ENCODE results near the gene PRIMA1. TPM values are rescaled to one million over a fixed set of nuclear protein-coding genes. Genes with fewer than 3 reads are reported as not detected.

Gene PRIMA1
- polyA plus RNA-seq, 1 of the 3 experiments (the other 2 are of a cell fraction) = 0.18 TPM

DNA sequence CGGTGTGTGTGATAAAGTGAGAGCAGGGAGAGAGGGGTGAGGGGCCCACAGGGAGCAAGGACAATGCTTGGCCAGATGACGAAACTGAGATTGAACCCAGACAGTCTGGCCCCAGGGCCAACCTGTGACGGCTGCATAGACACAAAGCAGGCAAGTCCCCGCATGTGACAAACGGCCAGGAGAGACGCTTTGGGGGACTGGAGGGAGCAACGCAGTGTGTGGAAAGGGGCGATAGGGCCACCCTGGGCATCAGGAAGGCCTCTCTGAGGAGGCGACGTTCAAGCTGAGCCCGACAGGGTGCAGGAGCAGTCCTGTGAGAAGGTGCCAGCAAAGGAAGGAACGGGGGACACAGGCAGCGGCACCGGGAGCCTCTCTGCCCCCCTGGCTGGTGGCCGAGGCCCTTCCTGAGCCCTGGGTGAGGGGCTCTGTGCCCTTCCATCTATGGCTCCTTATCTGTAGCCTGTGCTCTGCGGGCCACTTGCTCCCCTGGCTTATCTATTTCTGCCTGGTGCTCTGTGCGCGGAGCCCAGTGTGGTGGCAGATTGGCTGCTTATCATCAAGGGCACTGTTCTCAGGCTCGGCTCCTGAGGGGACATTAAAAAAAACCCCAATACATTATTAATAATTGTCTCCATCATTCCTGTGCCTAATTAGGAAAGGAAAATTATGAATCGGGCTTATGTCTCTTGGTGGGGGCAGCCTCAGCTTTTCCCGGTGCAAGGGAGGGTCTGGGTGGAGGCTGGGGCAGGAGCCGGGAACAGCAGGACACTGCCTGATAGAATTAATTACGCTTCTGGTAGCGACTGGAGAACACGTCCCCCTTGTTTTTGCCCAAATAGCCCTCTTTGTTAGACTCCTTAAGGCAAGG is 39.8 kb downstream of the PRIMA1 start (continued):
- TF ChIP-seq GABPA (IDR thresholded peaks at IDR 0.05; ENCODE audit: low read depth) (no peak), EP300 (IDR thresholded peaks at IDR 0.05; ENCODE audit: borderline replicate concordance in 1 of 2, low read depth in 1 of 2, low read length in 1 of 2) (peak in 1 of 2 experiments; percentile 92; a peak in 2 of 4 replicates), RCOR1 (IDR thresholded peaks at IDR 0.05; ENCODE audit: low read length) (peak; percentile 80), NRF1 (IDR thresholded peaks at IDR 0.05; ENCODE audit: low read depth, low read length) (no peak), FOXM1 (IDR thresholded peaks at IDR 0.05; ENCODE audit: low read depth) (no peak), ELF1 (IDR thresholded peaks at IDR 0.05) (no peak), CHD2 (IDR thresholded peaks at IDR 0.05; ENCODE audit: low read length, partially characterized antibody) (peak; percentile 79), RAD21 (IDR thresholded peaks at IDR 0.05; ENCODE audit: low read length) (peak; percentile 1)
- TF ChIP-seq, protein P1, sequence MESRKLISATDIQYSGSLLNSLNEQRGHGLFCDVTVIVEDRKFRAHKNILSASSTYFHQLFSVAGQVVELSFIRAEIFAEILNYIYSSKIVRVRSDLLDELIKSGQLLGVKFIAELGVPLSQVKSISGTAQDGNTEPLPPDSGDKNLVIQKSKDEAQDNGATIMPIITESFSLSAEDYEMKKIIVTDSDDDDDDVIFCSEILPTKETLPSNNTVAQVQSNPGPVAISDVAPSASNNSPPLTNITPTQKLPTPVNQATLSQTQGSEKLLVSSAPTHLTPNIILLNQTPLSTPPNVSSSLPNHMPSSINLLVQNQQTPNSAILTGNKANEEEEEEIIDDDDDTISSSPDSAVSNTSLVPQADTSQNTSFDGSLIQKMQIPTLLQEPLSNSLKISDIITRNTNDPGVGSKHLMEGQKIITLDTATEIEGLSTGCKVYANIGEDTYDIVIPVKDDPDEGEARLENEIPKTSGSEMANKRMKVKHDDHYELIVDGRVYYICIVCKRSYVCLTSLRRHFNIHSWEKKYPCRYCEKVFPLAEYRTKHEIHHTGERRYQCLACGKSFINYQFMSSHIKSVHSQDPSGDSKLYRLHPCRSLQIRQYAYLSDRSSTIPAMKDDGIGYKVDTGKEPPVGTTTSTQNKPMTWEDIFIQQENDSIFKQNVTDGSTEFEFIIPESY (IDR thresholded peaks at IDR 0.05; ENCODE audit: borderline replicate concordance, low read depth) = no peak
- TF ChIP-seq, protein P2, sequence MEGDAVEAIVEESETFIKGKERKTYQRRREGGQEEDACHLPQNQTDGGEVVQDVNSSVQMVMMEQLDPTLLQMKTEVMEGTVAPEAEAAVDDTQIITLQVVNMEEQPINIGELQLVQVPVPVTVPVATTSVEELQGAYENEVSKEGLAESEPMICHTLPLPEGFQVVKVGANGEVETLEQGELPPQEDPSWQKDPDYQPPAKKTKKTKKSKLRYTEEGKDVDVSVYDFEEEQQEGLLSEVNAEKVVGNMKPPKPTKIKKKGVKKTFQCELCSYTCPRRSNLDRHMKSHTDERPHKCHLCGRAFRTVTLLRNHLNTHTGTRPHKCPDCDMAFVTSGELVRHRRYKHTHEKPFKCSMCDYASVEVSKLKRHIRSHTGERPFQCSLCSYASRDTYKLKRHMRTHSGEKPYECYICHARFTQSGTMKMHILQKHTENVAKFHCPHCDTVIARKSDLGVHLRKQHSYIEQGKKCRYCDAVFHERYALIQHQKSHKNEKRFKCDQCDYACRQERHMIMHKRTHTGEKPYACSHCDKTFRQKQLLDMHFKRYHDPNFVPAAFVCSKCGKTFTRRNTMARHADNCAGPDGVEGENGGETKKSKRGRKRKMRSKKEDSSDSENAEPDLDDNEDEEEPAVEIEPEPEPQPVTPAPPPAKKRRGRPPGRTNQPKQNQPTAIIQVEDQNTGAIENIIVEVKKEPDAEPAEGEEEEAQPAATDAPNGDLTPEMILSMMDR (IDR thresholded peaks at IDR 0.05) = no peak

DNA sequence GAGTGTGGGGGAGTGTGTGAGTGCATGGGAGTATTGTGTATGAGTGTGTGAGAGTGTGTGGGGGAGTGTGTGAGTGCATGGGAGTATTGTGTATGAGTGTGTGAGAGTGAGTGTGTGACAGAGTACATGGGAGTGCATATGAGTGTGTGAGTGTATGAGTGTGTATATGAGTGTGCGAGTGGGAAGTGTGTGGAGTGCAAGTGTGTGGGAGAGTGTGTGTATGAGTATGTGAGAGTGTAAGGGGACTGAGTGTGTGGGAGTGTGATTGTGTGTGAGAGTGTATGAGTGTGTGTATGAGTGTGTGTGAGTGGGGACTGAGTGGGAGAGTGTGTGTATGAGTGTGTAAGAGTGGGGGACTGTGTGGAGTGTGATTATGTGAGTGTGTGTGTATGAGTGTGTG is 40.7 kb downstream of the PRIMA1 start:
- WGBS (ENCODE audit: low lambda C conversion rate) = 60% methylated on average over 1 of the region's 1 CpG
- DNase-seq = no peak
- H3K4me1 ChIP-seq (ENCODE audit: control insufficient read depth in 1 of 2, insufficient read depth in 2 of 2, low read depth in 1 of 2, low read length in 1 of 2) = peaks cover 0 to 86% of the 10 kb centered on the region in 2 experiments; a peak in 1 of 4 replicates
- H3K9me3 ChIP-seq = no peaks in the 10 kb centered on the region
- H3K36me3 ChIP-seq (replicated peaks in 1 of 2; ENCODE audit: control insufficient read depth in 1 of 2, insufficient read depth in 2 of 2, low read length in 1 of 2) = no peaks in the 10 kb centered on the region
- H3K27ac ChIP-seq (ENCODE audit: low read depth in 2 of 2, low read length in 1 of 2) = peak overlapping the region in 1 of 2 experiments; percentile 99; a peak in 2 of 4 replicates
- no peaks in the 10 kb centered on the region for H3K79me2 ChIP-seq (ENCODE audit: insufficient read depth)
- TF ChIP-seq, protein P3, sequence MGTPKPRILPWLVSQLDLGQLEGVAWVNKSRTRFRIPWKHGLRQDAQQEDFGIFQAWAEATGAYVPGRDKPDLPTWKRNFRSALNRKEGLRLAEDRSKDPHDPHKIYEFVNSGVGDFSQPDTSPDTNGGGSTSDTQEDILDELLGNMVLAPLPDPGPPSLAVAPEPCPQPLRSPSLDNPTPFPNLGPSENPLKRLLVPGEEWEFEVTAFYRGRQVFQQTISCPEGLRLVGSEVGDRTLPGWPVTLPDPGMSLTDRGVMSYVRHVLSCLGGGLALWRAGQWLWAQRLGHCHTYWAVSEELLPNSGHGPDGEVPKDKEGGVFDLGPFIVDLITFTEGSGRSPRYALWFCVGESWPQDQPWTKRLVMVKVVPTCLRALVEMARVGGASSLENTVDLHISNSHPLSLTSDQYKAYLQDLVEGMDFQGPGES (IDR thresholded peaks at IDR 0.05; ENCODE audit: low read depth, low read length) = no peak
- TF ChIP-seq FOXJ3 (CRISPR knock-in tag; IDR thresholded peaks at IDR 0.05) = no peak
- TF ChIP-seq MEF2A (IDR thresholded peaks at IDR 0.05; ENCODE audit: borderline replicate concordance, low read depth) = no peak
- no peak for TF ChIP-seq POLR2AphosphoS5 (IDR thresholded peaks at IDR 0.05; ENCODE audit: low read depth, low read length)
- TF ChIP-seq, protein P4, sequence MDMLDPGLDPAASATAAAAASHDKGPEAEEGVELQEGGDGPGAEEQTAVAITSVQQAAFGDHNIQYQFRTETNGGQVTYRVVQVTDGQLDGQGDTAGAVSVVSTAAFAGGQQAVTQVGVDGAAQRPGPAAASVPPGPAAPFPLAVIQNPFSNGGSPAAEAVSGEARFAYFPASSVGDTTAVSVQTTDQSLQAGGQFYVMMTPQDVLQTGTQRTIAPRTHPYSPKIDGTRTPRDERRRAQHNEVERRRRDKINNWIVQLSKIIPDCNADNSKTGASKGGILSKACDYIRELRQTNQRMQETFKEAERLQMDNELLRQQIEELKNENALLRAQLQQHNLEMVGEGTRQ (IDR thresholded peaks at IDR 0.05; ENCODE audit: borderline replicate concordance, low read depth, low read length) = no peak
- TF ChIP-seq, protein P2 (IDR thresholded peaks at IDR 0.05) = no peak
- no peak for TF ChIP-seq TAF1 (IDR thresholded peaks at IDR 0.05; ENCODE audit: borderline replicate concordance, low read depth, low read length)
- no peak for TF ChIP-seq SIN3A (IDR thresholded peaks at IDR 0.05; ENCODE audit: borderline replicate concordance, low read depth, low read length)
- TF ChIP-seq MXI1 (IDR thresholded peaks at IDR 0.05; ENCODE audit: low read depth, low read length) = no peak
- TF ChIP-seq EP300 (IDR thresholded peaks at IDR 0.05; ENCODE audit: borderline replicate concordance in 1 of 2, low read depth in 1 of 2, low read length in 1 of 2) = no peak
- no peak for TF ChIP-seq GATA2 (CRISPR knock-in tag; IDR thresholded peaks at IDR 0.05)
- TF ChIP-seq FOSL2 (IDR thresholded peaks at IDR 0.05; ENCODE audit: borderline replicate concordance, low read depth) = no peak
- no peak for TF ChIP-seq GABPA (IDR thresholded peaks at IDR 0.05; ENCODE audit: low read depth)
- H4K20me1 ChIP-seq (ENCODE audit: insufficient read depth) = no peaks in the 10 kb centered on the region
- H3K4me2 ChIP-seq = no peak overlapping the region
- H2AFZ ChIP-seq (ENCODE audit: low read depth) = no peak overlapping the region
- H3K9ac ChIP-seq = no peak overlapping the region
- POLR2A ChIA-PET = interaction anchor here (1.0 to 2.4 kb wide), 4 partner anchors 32 to 146 kb away, joined by 3 to 16 read pairs (median 8); partner anchors contain the start of gene PRIMA1
- H3K27me3 ChIP-seq (ENCODE audit: insufficient read depth) = no peaks in the 10 kb centered on the region
- no peaks in the 10 kb centered on the region for H3F3A ChIP-seq (replicated peaks; ENCODE audit: insufficient read depth)
- no peak overlapping the region for H3K4me3 ChIP-seq (ENCODE audit: low read depth in 2 of 2, low read length in 1 of 2)
- CTCF ChIA-PET = no interaction called here
- H3K9me2 ChIP-seq = no peaks in the 10 kb centered on the region

Measured in SK-N-SH (cell line).